Activated CD4-positive, alpha-beta memory T cell treated with anti-CD3 and anti-CD28 coated beads for 36 hours (primary cell): ENCODE measurements around the gene INHBE. TPM values are rescaled to one million over a fixed set of nuclear protein-coding genes. Genes with fewer than 3 reads are reported as not detected.
A peak's percentile ranks its signal among the peaks of the same experiment; 100 is the strongest.

Source experiments
- CTCF ChIA-PET: fragments of 350-600 bp; sonication (Branson Sonifier 250); formaldehyde crosslinking; loops from one replicate; lab custom pipeline; 2021; ENCODE audit warnings: antibody characterized with exemption, inconsistent platforms; lab: Charles Lee
- POLR2A ChIA-PET: fragments of 350-600 bp; sonication (Branson Sonifier 250); formaldehyde crosslinking; loops from one replicate; lab custom pipeline; 2021; ENCODE audit warnings: antibody characterized with exemption; lab: Charles Lee
- DNase-seq: peaks from one replicate; pipeline ENCODE4 v3.0.0-alpha.2; 2020
- H3K27ac Mint-ChIP-seq: one replicate; pipeline ENCODE4 v1.8.0; 2021; ENCODE audit warnings: mixed read lengths
- H3K27me3 Mint-ChIP-seq: one replicate; pipeline ENCODE4 v1.8.0; 2021; ENCODE audit warnings: mixed read lengths
- H3K36me3 Mint-ChIP-seq: one replicate; pipeline ENCODE4 v1.8.0; 2021; ENCODE audit warnings: mixed read lengths
- H3K4me1 Mint-ChIP-seq: one replicate; pipeline ENCODE4 v1.8.0; 2021; ENCODE audit warnings: low read depth, mixed read lengths
- H3K4me3 Mint-ChIP-seq: one replicate; pipeline ENCODE4 v1.8.0; 2021; ENCODE audit warnings: mild to moderate bottlenecking, mixed read lengths
- H3K9me3 Mint-ChIP-seq: one replicate; pipeline ENCODE4 v1.8.0; 2021; ENCODE audit warnings: mixed read lengths
- intact Hi-C: fragments of 100-400 bp; cut with micrococcal nuclease; formaldehyde crosslinking; loops from one replicate; pipeline ENCODE4 v1.15.1; 2023
- total RNA-seq, 2 experiments: library from RNA; stranded (reverse); gene quantifications; one replicate each; pipeline ENCODE4 v1.2.3, GENCODE V29; 2021

Gene INHBE
- total RNA-seq, 2 experiments from 2014 or later, result 0.34 to 0.69 TPM

DNA sequence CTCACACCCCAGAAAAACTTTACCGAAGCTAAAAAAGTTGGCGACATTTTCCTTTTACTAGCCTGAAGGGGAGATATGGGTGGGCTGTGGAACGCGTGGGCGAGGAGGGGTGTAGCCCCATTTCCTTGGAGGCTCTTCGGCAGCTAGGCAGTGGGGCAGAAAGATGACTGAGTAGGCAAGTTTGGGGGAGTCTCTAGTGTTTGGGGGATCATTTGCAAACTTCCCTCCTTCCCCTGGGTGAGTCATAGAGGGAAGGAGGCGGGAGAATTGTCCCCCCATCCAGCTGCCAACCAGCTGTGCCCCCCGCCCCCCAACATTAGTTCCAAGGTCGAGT is 6.8 kb downstream of the INHBE start:
- Mint-ChIP-seq H3K36me3 (peaks cover 1% of the 10 kb centered on the region), H3K4me1 (peaks cover 44% of the 10 kb centered on the region), H3K9me3 (no peaks in the 10 kb centered on the region), H3K27me3 (peaks cover 4% of the 10 kb centered on the region), H3K27ac (no peak overlapping the region), H3K4me3 (peak overlapping the region; percentile 80)
- intact Hi-C loops, result loop anchor here (1.0 kb wide), 2 partner anchors 14 to 182 kb away; no protein-coding TSS in a partner anchor
- peak; percentile 21 for DNase-seq
- POLR2A ChIA-PET, result interaction anchor here (0.7 to 1.4 kb wide), 2 partner anchors 10 to 15 kb away, joined by 3 read pairs; no protein-coding TSS in a partner anchor
- CTCF ChIA-PET, result interaction anchor here (0.6 to 6.5 kb wide), 17 partner anchors 8 to 232 kb away, joined by 3 to 47 read pairs (median 5); partner anchors contain the start of genes ARHGAP9, INHBE and SHMT2

DNA sequence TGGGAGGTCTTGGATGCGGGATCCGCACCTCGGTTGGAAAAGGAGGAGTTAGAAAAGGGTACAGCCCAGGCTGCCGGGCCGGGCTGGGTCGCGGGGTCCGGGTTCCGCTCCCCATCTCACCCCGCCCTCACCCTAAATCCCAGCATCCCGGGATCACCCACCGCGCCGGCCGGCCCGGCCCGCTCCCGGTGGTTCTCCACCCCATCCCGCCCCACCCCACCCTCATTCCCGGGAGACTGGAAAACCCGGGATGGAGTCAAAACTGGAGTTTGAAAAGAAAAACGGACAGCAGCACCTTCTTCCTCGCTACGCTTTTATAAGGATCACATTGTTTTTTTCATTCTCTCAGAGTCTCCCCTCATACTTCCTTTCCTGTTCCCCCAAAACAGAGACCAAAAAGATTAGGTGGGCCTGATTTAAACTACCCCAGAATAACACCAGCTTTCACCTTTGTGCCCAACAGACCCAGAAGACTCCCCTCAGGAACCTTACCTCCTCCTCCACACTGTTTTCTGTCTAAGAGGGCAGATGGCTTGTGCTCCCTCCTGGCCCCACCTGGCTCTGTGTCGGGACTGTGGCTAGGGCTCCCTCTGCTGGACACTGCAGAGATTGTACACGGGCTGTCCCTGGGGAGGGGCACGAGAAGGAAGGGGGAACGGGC is 7.3 kb downstream of the INHBE start:
- intact Hi-C loops, result loop anchor here (1.0 kb wide), 2 partner anchors 14 to 182 kb away; no protein-coding TSS in a partner anchor
- H3K4me1 Mint-ChIP-seq, result peaks cover 44% of the 10 kb centered on the region
- peak overlapping the region; percentile 40 for H3K27ac Mint-ChIP-seq
- H3K4me3 Mint-ChIP-seq, result peak overlapping the region; percentile 80
- peaks cover 4% of the 10 kb centered on the region for H3K27me3 Mint-ChIP-seq
- DNase-seq, result peak; percentile 94
- ChIA-PET CTCF (interaction anchor here (0.6 to 6.5 kb wide), 18 partner anchors 9 to 249 kb away, joined by 3 to 47 read pairs (median 5); partner anchors contain the start of genes ARHGAP9, INHBE and SHMT2), POLR2A (interaction anchor here (0.9 to 1.4 kb wide), 2 partner anchors 9 to 15 kb away, joined by 3 read pairs; no protein-coding TSS in a partner anchor)
- H3K9me3 Mint-ChIP-seq, result no peaks in the 10 kb centered on the region
- peaks cover 5% of the 10 kb centered on the region for H3K36me3 Mint-ChIP-seq

DNA sequence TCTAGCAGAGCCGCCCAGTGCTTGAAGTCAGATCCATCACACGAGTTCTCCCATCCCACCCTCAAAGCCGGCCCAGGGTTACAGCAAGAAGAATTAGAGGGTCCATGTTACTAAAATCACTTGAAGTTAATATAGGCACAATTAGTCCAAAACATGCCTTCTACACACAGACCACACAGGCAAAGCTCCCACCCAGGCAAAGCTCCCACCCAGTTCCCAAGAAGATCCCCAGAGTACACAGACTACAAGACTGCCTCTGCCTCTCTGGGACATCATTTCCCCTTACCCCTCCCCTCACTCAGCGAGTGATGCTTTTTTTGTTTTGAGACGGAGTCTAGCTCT is 7.8 kb downstream of the INHBE start:
- H3K4me1 Mint-ChIP-seq, result peaks cover 44% of the 10 kb centered on the region
- POLR2A ChIA-PET, result interaction anchor here (0.9 to 1.4 kb wide), 2 partner anchors 9 to 14 kb away, joined by 3 read pairs; no protein-coding TSS in a partner anchor
- CTCF ChIA-PET, result interaction anchor here (0.8 to 6.5 kb wide), 14 partner anchors 8 to 250 kb away, joined by 3 to 47 read pairs (median 4); partner anchors contain the start of gene INHBE

DNA sequence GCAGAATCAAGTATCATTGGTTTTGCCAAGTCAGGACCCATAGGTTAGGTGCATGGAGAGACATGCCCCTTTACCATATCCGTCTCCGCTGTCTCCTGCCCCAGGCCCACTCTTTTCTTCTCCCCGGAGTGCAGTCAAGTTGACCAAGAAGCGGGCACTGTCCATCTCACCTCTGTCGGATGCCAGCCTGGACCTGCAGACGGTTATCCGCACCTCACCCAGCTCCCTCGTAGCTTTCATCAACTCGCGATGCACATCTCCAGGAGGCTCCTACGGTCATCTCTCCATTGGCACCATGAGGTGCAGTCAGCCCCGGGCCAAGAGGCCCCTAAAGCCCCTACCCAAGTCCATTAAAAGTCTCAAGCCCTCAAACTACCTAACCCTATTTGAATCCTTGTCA is 9.5 kb downstream of the INHBE start:
- no peak for DNase-seq
- H3K4me1 Mint-ChIP-seq, result peaks cover 37% of the 10 kb centered on the region
- H3K27ac Mint-ChIP-seq, result no peak overlapping the region
- peaks cover 19% of the 10 kb centered on the region for H3K36me3 Mint-ChIP-seq
- H3K9me3 Mint-ChIP-seq, result no peaks in the 10 kb centered on the region
- ChIA-PET CTCF (interaction anchor here (6.5 kb wide), 1 partner anchor 11 kb away, joined by 47 read pairs; the partner anchor contains the start of gene INHBE), POLR2A (no interaction called here)
- intact Hi-C loops, result no loop called here
- H3K27me3 Mint-ChIP-seq, result peaks cover 4% of the 10 kb centered on the region
- H3K4me3 Mint-ChIP-seq, result no peak overlapping the region

More for the DNA sequence above, 7.8 kb downstream of the INHBE start:
- peaks cover 8% of the 10 kb centered on the region for H3K36me3 Mint-ChIP-seq
- DNase-seq, result no peak
- no peaks in the 10 kb centered on the region for H3K9me3 Mint-ChIP-seq
- H3K27me3 Mint-ChIP-seq, result peaks cover 4% of the 10 kb centered on the region
- intact Hi-C loops, result loop anchor here (1.0 kb wide), 2 partner anchors 13 to 183 kb away; no protein-coding TSS in a partner anchor
- H3K4me3 Mint-ChIP-seq, result peak overlapping the region; percentile 80
- H3K27ac Mint-ChIP-seq, result peak overlapping the region; percentile 40

DNA sequence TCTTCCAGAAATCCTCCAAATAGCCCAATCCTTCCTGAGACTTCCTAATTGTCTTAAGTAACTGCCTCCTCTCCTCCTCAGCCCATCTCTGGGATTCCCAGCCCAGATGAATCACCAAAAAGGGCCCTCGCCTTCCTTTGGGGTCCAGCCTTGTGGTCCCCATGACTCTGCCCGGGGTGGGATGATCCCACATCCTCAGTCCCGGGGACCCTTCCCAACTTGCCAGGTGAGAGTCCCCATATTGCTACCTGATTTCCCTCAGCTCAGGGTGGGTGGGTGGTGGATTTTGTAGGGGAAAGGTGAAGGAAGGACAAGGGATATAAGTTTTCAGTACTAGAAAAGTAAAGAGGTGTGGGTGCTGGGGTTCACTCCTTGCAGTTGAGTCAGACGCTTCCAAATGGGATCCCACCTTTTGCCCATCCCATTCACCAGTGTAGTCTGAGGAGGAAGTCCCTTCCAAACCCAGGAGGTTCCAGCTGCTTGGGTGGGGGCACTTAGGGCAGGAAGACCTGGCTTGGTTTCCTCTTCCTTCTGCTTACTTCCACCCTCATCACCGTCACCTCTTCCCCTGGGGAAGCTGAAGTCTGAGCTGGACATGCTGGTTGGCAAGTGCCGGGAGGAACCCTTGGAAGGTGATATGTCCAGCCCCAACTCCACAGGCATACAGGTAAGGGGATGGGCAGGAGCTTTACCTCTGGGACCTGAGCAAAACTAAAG is 10.1 kb downstream of the INHBE start:
- POLR2A ChIA-PET, result interaction anchor here (0.6 to 1.3 kb wide), 3 partner anchors 10 to 59 kb away, joined by 3 to 4 read pairs (median 3); partner anchors contain the start of gene ARHGAP9

DNA sequence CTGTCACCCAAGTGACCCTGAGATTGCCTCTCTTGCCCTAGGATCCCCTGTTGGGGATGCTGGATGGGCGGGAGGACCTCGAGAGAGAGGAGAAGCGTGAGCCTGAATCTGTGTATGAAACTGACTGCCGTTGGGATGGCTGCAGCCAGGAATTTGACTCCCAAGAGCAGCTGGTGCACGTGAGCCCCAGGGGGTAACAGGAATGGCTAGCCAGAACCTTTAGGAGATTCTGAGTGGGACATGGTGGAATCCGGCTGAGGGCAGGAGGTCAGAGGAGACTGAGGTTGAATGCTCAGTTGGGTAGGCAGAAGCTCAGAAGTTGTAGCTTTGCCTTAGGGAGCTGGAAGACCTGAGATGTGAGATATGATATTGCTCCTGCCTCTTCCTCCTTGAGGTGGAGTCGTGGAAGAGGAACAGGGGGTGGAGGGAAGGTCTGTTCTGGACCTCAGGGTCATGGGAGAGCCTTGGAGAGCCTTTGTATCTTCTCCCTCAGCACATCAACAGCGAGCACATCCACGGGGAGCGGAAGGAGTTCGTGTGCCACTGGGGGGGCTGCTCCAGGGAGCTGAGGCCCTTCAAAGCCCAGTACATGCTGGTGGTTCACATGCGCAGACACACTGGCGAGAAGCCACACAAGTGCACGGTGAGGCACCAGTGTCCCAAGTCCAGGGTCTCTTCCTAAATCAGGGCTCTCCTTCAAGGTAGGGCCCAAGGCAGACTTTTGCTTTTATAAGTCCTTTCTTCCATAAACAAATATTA is 10.8 kb downstream of the INHBE start:
- Mint-ChIP-seq H3K9me3 (no peaks in the 10 kb centered on the region), H3K27ac (no peak overlapping the region), H3K4me3 (no peak overlapping the region), H3K36me3 (peaks cover 22% of the 10 kb centered on the region), H3K4me1 (peaks cover 32% of the 10 kb centered on the region), H3K27me3 (no peaks in the 10 kb centered on the region)
- intact Hi-C loops, result no loop called here
- CTCF ChIA-PET, result interaction anchor here (1.1 to 6.5 kb wide), 2 partner anchors 12 to 223 kb away, joined by 3 to 47 read pairs; partner anchors contain the start of gene INHBE
- DNase-seq, result no peak
- POLR2A ChIA-PET, result interaction anchor here (0.6 to 1.3 kb wide), 3 partner anchors 9 to 58 kb away, joined by 3 to 4 read pairs (median 3); partner anchors contain the start of gene ARHGAP9

More for the DNA sequence above, 10.1 kb downstream of the INHBE start:
- no peak overlapping the region for H3K27ac Mint-ChIP-seq
- no peaks in the 10 kb centered on the region for H3K9me3 Mint-ChIP-seq
- intact Hi-C loops, result no loop called here
- DNase-seq, result no peak
- H3K4me1 Mint-ChIP-seq, result peaks cover 36% of the 10 kb centered on the region
- H3K36me3 Mint-ChIP-seq, result peaks cover 22% of the 10 kb centered on the region
- H3K27me3 Mint-ChIP-seq, result peaks cover 4% of the 10 kb centered on the region
- no peak overlapping the region for H3K4me3 Mint-ChIP-seq
- CTCF ChIA-PET, result interaction anchor here (1.1 to 6.5 kb wide), 2 partner anchors 11 to 222 kb away, joined by 3 to 47 read pairs; partner anchors contain the start of gene INHBE

DNA sequence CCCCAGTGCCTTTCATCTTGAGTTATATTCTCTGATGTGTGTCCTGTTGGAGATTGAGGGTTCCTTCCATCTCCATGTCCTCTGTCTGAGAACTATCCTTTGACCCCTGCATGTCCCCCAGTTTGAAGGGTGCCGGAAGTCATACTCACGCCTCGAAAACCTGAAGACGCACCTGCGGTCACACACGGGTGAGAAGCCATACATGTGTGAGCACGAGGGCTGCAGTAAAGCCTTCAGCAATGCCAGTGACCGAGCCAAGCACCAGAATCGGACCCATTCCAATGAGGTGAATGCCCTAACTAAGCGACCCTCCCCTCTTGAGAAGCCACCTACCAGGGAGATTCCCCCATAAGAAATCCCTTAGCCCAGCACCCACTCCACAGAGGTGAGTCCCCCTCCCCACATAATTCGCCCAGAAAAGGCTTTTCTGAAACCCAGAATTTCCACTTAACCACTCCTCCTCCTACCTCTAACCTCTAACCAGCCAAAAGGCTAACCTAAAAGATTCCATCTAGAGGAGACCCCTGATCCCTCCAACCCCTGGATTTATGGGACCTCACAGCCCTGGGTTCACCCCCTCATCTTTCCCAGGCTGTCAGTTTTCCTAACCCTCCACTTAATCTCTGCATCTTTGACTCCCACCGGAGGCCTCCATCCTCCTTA is 12.2 kb downstream of the INHBE start:
- Mint-ChIP-seq H3K27ac (no peak overlapping the region), H3K27me3 (no peaks in the 10 kb centered on the region), H3K36me3 (peaks cover 28% of the 10 kb centered on the region), H3K9me3 (no peaks in the 10 kb centered on the region), H3K4me3 (no peak overlapping the region), H3K4me1 (peaks cover 30% of the 10 kb centered on the region)
- ChIA-PET CTCF (interaction anchor here (1.1 kb wide), 1 partner anchor 9 kb away, joined by 3 read pairs; no protein-coding TSS in a partner anchor), POLR2A (no interaction called here)
- intact Hi-C loops, result no loop called here
- DNase-seq, result no peak

DNA sequence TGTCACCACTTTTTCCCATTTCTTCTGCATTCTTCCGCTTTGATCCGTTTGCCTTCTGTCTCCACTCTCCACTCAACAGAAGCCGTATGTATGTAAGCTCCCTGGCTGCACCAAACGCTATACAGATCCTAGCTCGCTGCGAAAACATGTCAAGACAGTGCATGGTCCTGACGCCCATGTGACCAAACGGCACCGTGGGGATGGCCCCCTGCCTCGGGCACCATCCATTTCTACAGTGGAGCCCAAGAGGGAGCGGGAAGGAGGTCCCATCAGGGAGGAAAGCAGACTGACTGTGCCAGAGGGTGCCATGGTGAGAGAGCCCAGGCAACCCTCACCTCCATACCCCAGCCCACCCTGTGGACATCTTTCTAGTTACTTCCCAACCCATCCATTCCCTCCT is 12.8 kb downstream of the INHBE start:
- H3K4me1 Mint-ChIP-seq, result peaks cover 24% of the 10 kb centered on the region
- CTCF ChIA-PET, result interaction anchor here (1.0 to 1.1 kb wide), 2 partner anchors 9 kb away, joined by 3 read pairs; no protein-coding TSS in a partner anchor
- no peaks in the 10 kb centered on the region for H3K27me3 Mint-ChIP-seq
- no peak overlapping the region for H3K27ac Mint-ChIP-seq
- H3K36me3 Mint-ChIP-seq, result peaks cover 28% of the 10 kb centered on the region
- intact Hi-C loops, result no loop called here
- DNase-seq, result no peak
- H3K4me3 Mint-ChIP-seq, result no peak overlapping the region
- no peaks in the 10 kb centered on the region for H3K9me3 Mint-ChIP-seq
- POLR2A ChIA-PET, result no interaction called here

DNA sequence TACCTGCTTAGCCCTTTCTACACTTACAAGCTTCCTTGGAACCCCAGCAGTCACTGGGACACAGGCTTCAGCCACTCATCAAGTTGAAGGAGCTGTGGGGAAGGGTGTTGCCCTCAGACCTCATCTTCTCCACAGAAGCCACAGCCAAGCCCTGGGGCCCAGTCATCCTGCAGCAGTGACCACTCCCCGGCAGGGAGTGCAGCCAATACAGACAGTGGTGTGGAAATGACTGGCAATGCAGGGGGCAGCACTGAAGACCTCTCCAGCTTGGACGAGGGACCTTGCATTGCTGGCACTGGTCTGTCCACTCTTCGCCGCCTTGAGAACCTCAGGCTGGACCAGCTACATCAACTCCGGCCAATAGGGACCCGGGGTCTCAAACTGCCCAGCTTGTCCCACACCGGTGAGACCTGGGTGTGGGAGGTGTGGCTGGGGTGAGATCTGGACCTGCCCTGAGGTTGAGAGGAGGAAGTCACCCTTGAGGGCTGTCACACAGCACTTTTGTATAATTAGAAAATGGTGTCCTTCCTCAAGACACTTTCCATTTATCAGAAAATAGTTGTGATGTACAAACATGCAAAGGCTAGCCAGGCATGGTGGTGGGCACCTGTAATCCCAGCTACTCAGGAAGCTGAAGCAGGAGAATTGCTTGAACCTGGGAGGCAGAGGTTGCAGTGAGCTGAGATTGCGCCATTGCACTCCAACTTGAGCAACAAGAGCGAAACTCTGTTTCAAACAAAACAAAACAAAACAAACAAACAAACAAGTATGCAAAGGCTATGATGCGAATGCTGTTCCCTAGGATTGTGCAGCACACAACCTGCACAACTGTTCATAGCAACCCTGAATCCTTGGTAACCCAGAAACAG is 14.4 kb downstream of the INHBE start:
- CTCF ChIA-PET, result interaction anchor here (0.6 to 4.7 kb wide), 4 partner anchors 9 to 1309 kb away, joined by 3 to 17 read pairs (median 3); partner anchors contain the start of gene INHBE
- H3K27ac Mint-ChIP-seq, result no peak overlapping the region
- H3K27me3 Mint-ChIP-seq, result no peaks in the 10 kb centered on the region
- no peaks in the 10 kb centered on the region for H3K9me3 Mint-ChIP-seq
- no peak overlapping the region for H3K4me3 Mint-ChIP-seq
- DNase-seq, result no peak
- intact Hi-C loops, result loop anchor here (10.0 kb wide), 1 partner anchor 785 kb away; the partner anchor contains the start of gene PTGES3
- peaks cover 22% of the 10 kb centered on the region for H3K4me1 Mint-ChIP-seq
- POLR2A ChIA-PET, result no interaction called here
- peaks cover 38% of the 10 kb centered on the region for H3K36me3 Mint-ChIP-seq
